ENCODE results near the gene RNASE4.
A peak's percentile ranks its signal among the peaks of the same experiment; 100 is the strongest.
"Not testable (repeated sequence)": the region's sequence is repeated elsewhere in the genome, so short reads cannot be mapped to it uniquely, and the experiment has no call there.

RNASE4 gene

GRCh38 chr14:20661197-20661596 is 23.2 kb upstream of the RNASE4 start:
- H3K36me3 ChIP-seq (ENCODE audit: control insufficient read depth, insufficient read depth, low read length): no peaks in the 10 kb centered on the region
- no peaks in the 10 kb centered on the region for H3K9me3 ChIP-seq (ENCODE audit: control insufficient read depth, low read length)
- no peak overlapping the region for H3K27ac ChIP-seq
- TF ChIP-seq, protein P1, sequence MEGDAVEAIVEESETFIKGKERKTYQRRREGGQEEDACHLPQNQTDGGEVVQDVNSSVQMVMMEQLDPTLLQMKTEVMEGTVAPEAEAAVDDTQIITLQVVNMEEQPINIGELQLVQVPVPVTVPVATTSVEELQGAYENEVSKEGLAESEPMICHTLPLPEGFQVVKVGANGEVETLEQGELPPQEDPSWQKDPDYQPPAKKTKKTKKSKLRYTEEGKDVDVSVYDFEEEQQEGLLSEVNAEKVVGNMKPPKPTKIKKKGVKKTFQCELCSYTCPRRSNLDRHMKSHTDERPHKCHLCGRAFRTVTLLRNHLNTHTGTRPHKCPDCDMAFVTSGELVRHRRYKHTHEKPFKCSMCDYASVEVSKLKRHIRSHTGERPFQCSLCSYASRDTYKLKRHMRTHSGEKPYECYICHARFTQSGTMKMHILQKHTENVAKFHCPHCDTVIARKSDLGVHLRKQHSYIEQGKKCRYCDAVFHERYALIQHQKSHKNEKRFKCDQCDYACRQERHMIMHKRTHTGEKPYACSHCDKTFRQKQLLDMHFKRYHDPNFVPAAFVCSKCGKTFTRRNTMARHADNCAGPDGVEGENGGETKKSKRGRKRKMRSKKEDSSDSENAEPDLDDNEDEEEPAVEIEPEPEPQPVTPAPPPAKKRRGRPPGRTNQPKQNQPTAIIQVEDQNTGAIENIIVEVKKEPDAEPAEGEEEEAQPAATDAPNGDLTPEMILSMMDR (IDR thresholded peaks at IDR 0.05): no peak
- H3K79me2 ChIP-seq: no peaks in the 10 kb centered on the region
- no peaks in the 10 kb centered on the region for H3K4me1 ChIP-seq
- H3K27me3 ChIP-seq (ENCODE audit: control insufficient read depth, insufficient read depth, low read length): peaks cover 3% of the 10 kb centered on the region
- no peak overlapping the region for H3K4me3 ChIP-seq (ENCODE audit: low read depth, low read length)
- no peak overlapping the region for H3K4me2 ChIP-seq (ENCODE audit: low read length)
- no peak overlapping the region for H3K9ac ChIP-seq
- H2AFZ ChIP-seq: no peak overlapping the region

GRCh38 chr14:20662968-20663732 is 21.2 kb upstream of the RNASE4 start:
- Histone ChIP-seq H3K27me3 (ENCODE audit: control insufficient read depth, insufficient read depth, low read length) (no peaks in the 10 kb centered on the region), H3K79me2 (no peaks in the 10 kb centered on the region), H3K27ac (no peak overlapping the region), H3K36me3 (ENCODE audit: control insufficient read depth, insufficient read depth, low read length) (no peaks in the 10 kb centered on the region), H3K4me3 (ENCODE audit: low read depth, low read length) (no peak overlapping the region), H3K9me3 (ENCODE audit: control insufficient read depth, low read length) (no peaks in the 10 kb centered on the region), H3K4me1 (no peaks in the 10 kb centered on the region), H3K4me2 (ENCODE audit: low read length) (peak overlapping the region; percentile 46), H3K9ac (no peak overlapping the region), H2AFZ (peak overlapping the region; percentile 72)
- TF ChIP-seq, protein P1 (IDR thresholded peaks at IDR 0.05): peak; percentile 71

GRCh38 chr14:20666400-20666961 is 17.9 kb upstream of the RNASE4 start:
- H3K36me3 ChIP-seq (ENCODE audit: control insufficient read depth, insufficient read depth, low read length); H3K27ac ChIP-seq; H3K4me1 ChIP-seq; H3K9me3 ChIP-seq (ENCODE audit: control insufficient read depth, low read length); H3K4me2 ChIP-seq (ENCODE audit: low read length); H3K79me2 ChIP-seq; H3K9ac ChIP-seq; H3K4me3 ChIP-seq (ENCODE audit: low read depth, low read length); H2AFZ ChIP-seq; H3K27me3 ChIP-seq (ENCODE audit: control insufficient read depth, insufficient read depth, low read length): not testable (repeated sequence)

DNA sequence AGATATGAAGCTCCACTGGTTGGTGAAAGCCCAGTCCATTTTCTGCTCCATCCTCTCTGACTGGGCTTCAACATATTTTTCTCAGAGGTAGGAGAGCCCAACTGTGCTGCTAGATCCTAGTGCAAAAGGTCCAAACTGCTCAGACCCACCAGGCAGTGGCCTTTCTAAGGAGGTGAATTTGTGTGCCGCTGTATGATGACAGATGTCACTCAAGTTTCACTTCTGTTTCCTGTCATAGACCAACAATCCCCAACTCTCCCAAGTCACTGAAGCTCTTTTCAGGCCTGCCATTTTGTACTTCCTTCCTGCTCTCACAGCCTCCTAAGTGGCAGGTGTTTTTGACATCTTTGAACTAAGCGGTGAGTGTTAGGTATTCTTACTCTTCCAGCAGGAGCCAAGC is 16.4 kb upstream of the RNASE4 start:
- Histone ChIP-seq H3K79me2 (no peaks in the 10 kb centered on the region), H3K9ac (no peak overlapping the region), H2AFZ (no peak overlapping the region), H3K9me3 (ENCODE audit: control insufficient read depth, low read length) (no peaks in the 10 kb centered on the region), H3K36me3 (ENCODE audit: control insufficient read depth, insufficient read depth, low read length) (no peaks in the 10 kb centered on the region), H3K4me3 (ENCODE audit: low read depth, low read length) (no peak overlapping the region), H3K4me2 (ENCODE audit: low read length) (no peak overlapping the region), H3K27ac (no peak overlapping the region), H3K4me1 (no peaks in the 10 kb centered on the region), H3K27me3 (ENCODE audit: control insufficient read depth, insufficient read depth, low read length) (no peaks in the 10 kb centered on the region)
- TF ChIP-seq, protein P1 (IDR thresholded peaks at IDR 0.05): no peak

- Histone ChIP-seq H3K79me2 (no peaks in the 10 kb centered on the region), H3K36me3 (ENCODE audit: control insufficient read depth, insufficient read depth, low read length) (no peaks in the 10 kb centered on the region), H3K27ac (no peak overlapping the region), H3K9ac (no peak overlapping the region), H3K4me3 (ENCODE audit: low read depth, low read length) (no peak overlapping the region), H3K27me3 (ENCODE audit: control insufficient read depth, insufficient read depth, low read length) (no peaks in the 10 kb centered on the region), H3K9me3 (ENCODE audit: control insufficient read depth, low read length) (no peaks in the 10 kb centered on the region), H3K4me2 (ENCODE audit: low read length) (no peak overlapping the region), H2AFZ (no peak overlapping the region), H3K4me1 (no peaks in the 10 kb centered on the region)
- TF ChIP-seq, protein P1 (IDR thresholded peaks at IDR 0.05): no peak
Measured at GRCh38 chr14:20668969-20669368, 15.4 kb upstream of the RNASE4 start.

Data from parathyroid adenoma (tissue), 2 donors.